K562 (cell line): Measurements from ENCODE around the gene SMCO1. TPM values are rescaled to one million over a fixed set of nuclear protein-coding genes. Genes with fewer than 3 reads are reported as not detected.

Source experiments
- BRF1 ChIP-seq: IDR thresholded peaks from 3 replicates; pipeline ENCODE4 v1.6.1; 2011; ENCODE audit warnings: borderline replicate concordance, mild to moderate bottlenecking; ENCODE audit not compliant: insufficient read length; ENCODE audit errors: extremely low read depth
- CBX8 ChIP-seq: fragments of 200-600 bp; sonication (generic); IDR thresholded peaks from 2 replicates; pipeline ENCODE4 v1.6.1; 2012; ENCODE audit warnings: borderline replicate concordance, mixed run types, low read depth, mild to moderate bottlenecking, moderate library complexity, mixed read lengths, low read length, control low read depth, inconsistent platforms; ENCODE audit not compliant: poor library complexity, severe bottlenecking; ENCODE audit errors: extremely low read depth
- E2F1 ChIP-seq: sonication (generic); formaldehyde crosslinking; IDR thresholded peaks from 2 replicates; pipeline ENCODE4 v1.8.1; 2023; ENCODE audit warnings: mild to moderate bottlenecking, missing genetic modification reagents, moderate library complexity
- ESRRA ChIP-seq: fragments of 450-650 bp; IDR thresholded peaks from 2 replicates; pipeline ENCODE4 v1.6.1; 2014; ENCODE audit warnings: low read depth, mild to moderate bottlenecking, moderate library complexity, borderline replicate concordance
- FOXA3 ChIP-seq, 2 experiments: fragments of 450-650 bp in 1 of 2; sonication (generic) in 1 of 2; formaldehyde crosslinking; IDR thresholded peaks in 1 of 2; conservative IDR thresholded peaks in 1 of 2; 2 replicates each; pipeline versions ENCODE4 v1.4.0 to v1.8.0; 2020 to 2022; ENCODE audit warnings: mild to moderate bottlenecking in 2 of 2, missing genetic modification reagents in 1 of 2
- HCFC1 ChIP-seq: IDR thresholded peaks from 2 replicates; pipeline ENCODE4 v1.6.1; 2012; ENCODE audit warnings: low read depth, low read length, improper control_type of control experiment
- MEIS2 ChIP-seq: fragments of 450-650 bp; IDR thresholded peaks from 2 replicates; pipeline ENCODE4 v1.6.1; 2014; ENCODE audit warnings: mild to moderate bottlenecking; ENCODE audit not compliant: partially characterized antibody
- PTTG1 ChIP-seq: fragments of 450-650 bp; IDR thresholded peaks from 2 replicates; pipeline ENCODE4 v1.6.1; 2016; ENCODE audit warnings: low read depth, mild to moderate bottlenecking, missing genetic modification characterization, missing compliant biosample characterization
- RCOR1 ChIP-seq, 2 experiments: IDR thresholded peaks; 2 replicates each; pipeline ENCODE4 v1.6.1; 2012; ENCODE audit warnings: low read depth in 2 of 2, low read length in 2 of 2, borderline replicate concordance in 1 of 2, improper control_type of control experiment in 1 of 2
- SOX6 ChIP-seq: fragments of 450-650 bp; IDR thresholded peaks from 2 replicates; pipeline ENCODE4 v1.6.1; 2014; ENCODE audit warnings: mild to moderate bottlenecking
- ZBTB12 ChIP-seq: fragments of 250-450 bp; sonication (Bioruptor Pico); IDR thresholded peaks from 2 replicates; pipeline ENCODE4 v1.4.0; 2020
- ZFX ChIP-seq: sonication (generic); formaldehyde crosslinking; IDR thresholded peaks from 2 replicates; pipeline ENCODE4 v1.8.0; 2022; ENCODE audit warnings: mild to moderate bottlenecking, missing genetic modification reagents, moderate library complexity
- ZKSCAN1 ChIP-seq: fragments of 150-350 bp; IDR thresholded peaks from 2 replicates; pipeline ENCODE4 v1.6.1; 2016; ENCODE audit warnings: low read depth, low read length
- ZNF184 ChIP-seq: sonication (generic); formaldehyde crosslinking; IDR thresholded peaks from 2 replicates; pipeline ENCODE4 v1.5.0; 2020; ENCODE audit warnings: missing genetic modification reagents
- polyA plus RNA-seq, 8 experiments: library from polyadenylated mRNA; depleted of rRNA in 4 of 8; stranded (reverse) in 5 of 8; unstranded in 3 of 8; fragments of >200 nt; fragmentation: Nextera tagmentation in 2 of 8; fragmentation: Illumina TruSeq in 1 of 8; extraction: Ambion mirVana in 2 of 8; extraction: Trizol in 1 of 8; gene quantifications; 2 replicates each; pipeline versions ENCODE4 v1.2.1 to v1.2.3, GENCODE V29; 2011 to 2014; ENCODE audit warnings: inconsistent platforms in 1 of 8, missing spikeins in 1 of 8
- total RNA-seq, 7 experiments: library from RNA; depleted of rRNA in 6 of 7; stranded (reverse); fragments of >200 nt in 6 of 7; fragmentation: Illumina TruSeq in 2 of 7; extraction: Trizol in 2 of 7; gene quantifications; 2 replicates each; pipeline versions ENCODE4 v1.2.1 to v1.2.3, GENCODE V29; 2011 to 2021; ENCODE audit warnings: low replicate concordance in 1 of 7
- TF ChIP-seq, protein P1 (sequence below): fragments of 450-650 bp; IDR thresholded peaks from 2 replicates; pipeline ENCODE4 v1.7.0; 2016; ENCODE audit warnings: borderline replicate concordance
- TF ChIP-seq, protein P2 (sequence below): conservative IDR thresholded peaks from 2 replicates; pipeline ENCODE4 v1.6.1; 2011; ENCODE audit warnings: low read depth, mild to moderate bottlenecking, low read length; ENCODE audit not compliant: control insufficient read depth
- TF ChIP-seq, protein P3 (sequence below), 2 experiments: fragments of 450-650 bp in 1 of 2; IDR thresholded peaks; 2 replicates each; pipeline ENCODE4 v1.6.1; 2011 to 2017; ENCODE audit warnings: low read depth in 2 of 2, antibody characterized with exemption in 1 of 2, borderline replicate concordance in 1 of 2, low read length in 1 of 2, mild to moderate bottlenecking in 1 of 2, mixed read lengths in 1 of 2; ENCODE audit not compliant: control insufficient read depth in 1 of 2

SMCO1 gene
- total and polyA plus RNA-seq, 9 of the 15 experiments (the other 6 are each of a cell fraction or from before 2014, with no cell fraction given), result 0.05 to 0.35 (median 0.12) TPM; not detected in 5

- TF ChIP-seq, protein P1, sequence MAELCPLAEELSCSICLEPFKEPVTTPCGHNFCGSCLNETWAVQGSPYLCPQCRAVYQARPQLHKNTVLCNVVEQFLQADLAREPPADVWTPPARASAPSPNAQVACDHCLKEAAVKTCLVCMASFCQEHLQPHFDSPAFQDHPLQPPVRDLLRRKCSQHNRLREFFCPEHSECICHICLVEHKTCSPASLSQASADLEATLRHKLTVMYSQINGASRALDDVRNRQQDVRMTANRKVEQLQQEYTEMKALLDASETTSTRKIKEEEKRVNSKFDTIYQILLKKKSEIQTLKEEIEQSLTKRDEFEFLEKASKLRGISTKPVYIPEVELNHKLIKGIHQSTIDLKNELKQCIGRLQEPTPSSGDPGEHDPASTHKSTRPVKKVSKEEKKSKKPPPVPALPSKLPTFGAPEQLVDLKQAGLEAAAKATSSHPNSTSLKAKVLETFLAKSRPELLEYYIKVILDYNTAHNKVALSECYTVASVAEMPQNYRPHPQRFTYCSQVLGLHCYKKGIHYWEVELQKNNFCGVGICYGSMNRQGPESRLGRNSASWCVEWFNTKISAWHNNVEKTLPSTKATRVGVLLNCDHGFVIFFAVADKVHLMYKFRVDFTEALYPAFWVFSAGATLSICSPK, result no peak
- TF ChIP-seq BRF1 (no peak), ZKSCAN1 (no peak), ZBTB12 (no peak), ZFX (CRISPR knock-in tag) (peak; percentile 80), RCOR1 (IDR thresholded peaks at IDR 0.05; ENCODE audit: borderline replicate concordance in 1 of 2, low read depth in 2 of 2, low read length in 2 of 2) (peak in 1 of 2 experiments; percentile 75; a peak in 2 of 4 replicates), ESRRA (peak; percentile 58; the same call in 1 of the 2 replicates), PTTG1 (tag) (no peak), E2F1 (CRISPR knock-in tag) (0 out of 2 replicates have a peak, but pooled peaks have one; percentile 61), MEIS2 (no peak), ZNF184 (CRISPR knock-in tag) (no peak), SOX6 (peak; percentile 63), FOXA3 (CRISPR knock-in tag; conservative IDR thresholded peaks at IDR 0.05 in 1 of 2, IDR thresholded peaks at IDR 0.05 in 1 of 2) (no peak), HCFC1 (0 out of 2 replicates have a peak, but pooled peaks have one; percentile 22), CBX8 (no peak)
- TF ChIP-seq, protein P2, sequence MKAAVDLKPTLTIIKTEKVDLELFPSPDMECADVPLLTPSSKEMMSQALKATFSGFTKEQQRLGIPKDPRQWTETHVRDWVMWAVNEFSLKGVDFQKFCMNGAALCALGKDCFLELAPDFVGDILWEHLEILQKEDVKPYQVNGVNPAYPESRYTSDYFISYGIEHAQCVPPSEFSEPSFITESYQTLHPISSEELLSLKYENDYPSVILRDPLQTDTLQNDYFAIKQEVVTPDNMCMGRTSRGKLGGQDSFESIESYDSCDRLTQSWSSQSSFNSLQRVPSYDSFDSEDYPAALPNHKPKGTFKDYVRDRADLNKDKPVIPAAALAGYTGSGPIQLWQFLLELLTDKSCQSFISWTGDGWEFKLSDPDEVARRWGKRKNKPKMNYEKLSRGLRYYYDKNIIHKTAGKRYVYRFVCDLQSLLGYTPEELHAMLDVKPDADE, result 0 out of 2 replicates have a peak, but pooled peaks have one; percentile 41
- TF ChIP-seq, protein P3, sequence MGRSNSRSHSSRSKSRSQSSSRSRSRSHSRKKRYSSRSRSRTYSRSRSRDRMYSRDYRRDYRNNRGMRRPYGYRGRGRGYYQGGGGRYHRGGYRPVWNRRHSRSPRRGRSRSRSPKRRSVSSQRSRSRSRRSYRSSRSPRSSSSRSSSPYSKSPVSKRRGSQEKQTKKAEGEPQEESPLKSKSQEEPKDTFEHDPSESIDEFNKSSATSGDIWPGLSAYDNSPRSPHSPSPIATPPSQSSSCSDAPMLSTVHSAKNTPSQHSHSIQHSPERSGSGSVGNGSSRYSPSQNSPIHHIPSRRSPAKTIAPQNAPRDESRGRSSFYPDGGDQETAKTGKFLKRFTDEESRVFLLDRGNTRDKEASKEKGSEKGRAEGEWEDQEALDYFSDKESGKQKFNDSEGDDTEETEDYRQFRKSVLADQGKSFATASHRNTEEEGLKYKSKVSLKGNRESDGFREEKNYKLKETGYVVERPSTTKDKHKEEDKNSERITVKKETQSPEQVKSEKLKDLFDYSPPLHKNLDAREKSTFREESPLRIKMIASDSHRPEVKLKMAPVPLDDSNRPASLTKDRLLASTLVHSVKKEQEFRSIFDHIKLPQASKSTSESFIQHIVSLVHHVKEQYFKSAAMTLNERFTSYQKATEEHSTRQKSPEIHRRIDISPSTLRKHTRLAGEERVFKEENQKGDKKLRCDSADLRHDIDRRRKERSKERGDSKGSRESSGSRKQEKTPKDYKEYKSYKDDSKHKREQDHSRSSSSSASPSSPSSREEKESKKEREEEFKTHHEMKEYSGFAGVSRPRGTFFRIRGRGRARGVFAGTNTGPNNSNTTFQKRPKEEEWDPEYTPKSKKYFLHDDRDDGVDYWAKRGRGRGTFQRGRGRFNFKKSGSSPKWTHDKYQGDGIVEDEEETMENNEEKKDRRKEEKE (IDR thresholded peaks at IDR 0.05; ENCODE audit: borderline replicate concordance in 1 of 2, control insufficient read depth in 1 of 2, low read depth in 2 of 2, low read length in 1 of 2), result no peak
Measured at GRCh38 chr3:196528639-196529233, 13.6 kb upstream of the SMCO1 start (continued).
